ENCODE measurements around the gene DDT.
"Not testable (repeated sequence)": the region's sequence is repeated elsewhere in the genome, so short reads cannot be mapped to it uniquely, and the experiment has no call there.

GRCh38 chr22:23954193-23954990, 19.8 kb downstream of the DDT start:
- not testable (repeated sequence) for TF ChIP-seq CTCF (conservative IDR thresholded peaks at IDR 0.05); EZH2 (IDR thresholded peaks at IDR 0.05; ENCODE audit: low read depth)

Measured in PC-9 (cell line).